Measurements from ENCODE around the gene TTLL11.

The TTLL11 gene

GRCh38 chr9:121871431-121872025 is 221.6 kb downstream of the TTLL11 start:
- no peak for DNase-seq

GRCh38 chr9:121870271-121870670 is 222.8 kb downstream of the TTLL11 start:
- DNase-seq = no peak

DNA sequence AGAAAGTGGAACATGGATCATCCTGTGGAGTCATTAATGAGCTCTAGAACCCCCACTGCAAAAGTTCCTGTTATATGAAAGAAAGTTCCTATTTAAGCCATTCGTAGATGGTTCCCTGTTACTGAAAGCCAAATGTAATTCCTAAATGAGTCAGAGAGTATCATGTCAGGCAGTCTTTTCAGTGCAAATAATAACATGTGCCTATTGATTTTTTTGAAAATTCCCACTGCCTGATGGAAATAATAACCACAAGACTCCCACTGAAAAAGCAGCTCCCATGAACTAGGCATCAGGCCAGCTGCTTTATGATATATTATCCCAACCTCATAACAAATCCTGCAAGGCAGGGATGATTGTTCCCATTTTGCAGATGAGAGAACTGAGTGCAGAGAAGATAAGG is 224.5 kb downstream of the TTLL11 start:
- no peak for DNase-seq

GRCh38 chr9:121866927-121867326 is 226.2 kb downstream of the TTLL11 start:
- no peak for DNase-seq

DNA sequence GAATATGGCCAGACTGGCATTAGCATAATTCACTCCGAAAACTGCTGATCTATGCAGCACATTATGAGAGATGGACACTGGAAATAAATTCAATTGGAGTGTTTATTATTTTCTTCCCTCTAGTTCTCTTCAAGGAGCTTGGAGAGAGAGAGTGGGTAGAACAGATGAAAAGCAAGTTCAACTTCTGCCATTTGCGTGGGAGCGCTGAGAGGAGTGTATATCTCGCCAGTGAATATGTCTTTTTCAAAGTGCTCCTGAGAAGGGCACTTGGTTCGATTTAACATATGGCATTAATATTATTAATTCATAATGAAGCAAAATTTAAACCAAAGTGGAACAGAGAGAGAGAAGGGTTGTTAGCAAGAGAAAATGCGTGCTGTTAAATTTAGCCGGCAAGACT is 227.2 kb downstream of the TTLL11 start:
- no peak for DNase-seq

- no peak for DNase-seq
These were observed 228.0 kb downstream of the TTLL11 start for GRCh38 chr9:121865060-121865459.

DNA sequence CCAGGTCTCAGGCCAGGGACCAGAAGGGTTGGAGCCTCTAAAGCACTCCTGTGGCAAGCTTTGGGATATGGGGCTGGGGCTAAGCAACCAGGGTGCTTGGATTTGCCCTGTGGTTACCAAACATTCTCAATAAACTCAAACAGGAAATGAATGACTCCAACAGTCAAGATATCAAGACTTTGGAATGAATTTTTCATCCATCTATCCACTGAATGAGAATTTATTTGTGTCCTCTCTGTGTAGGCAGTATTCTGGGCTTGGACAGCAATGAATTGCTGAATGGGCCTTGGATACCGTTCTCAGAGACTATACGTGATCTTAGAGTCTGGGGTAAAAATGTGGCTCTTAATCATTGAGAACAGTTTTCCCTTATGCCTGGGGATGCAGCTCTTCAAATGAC is 229.2 kb downstream of the TTLL11 start:
- DNase-seq = no peak

DNA sequence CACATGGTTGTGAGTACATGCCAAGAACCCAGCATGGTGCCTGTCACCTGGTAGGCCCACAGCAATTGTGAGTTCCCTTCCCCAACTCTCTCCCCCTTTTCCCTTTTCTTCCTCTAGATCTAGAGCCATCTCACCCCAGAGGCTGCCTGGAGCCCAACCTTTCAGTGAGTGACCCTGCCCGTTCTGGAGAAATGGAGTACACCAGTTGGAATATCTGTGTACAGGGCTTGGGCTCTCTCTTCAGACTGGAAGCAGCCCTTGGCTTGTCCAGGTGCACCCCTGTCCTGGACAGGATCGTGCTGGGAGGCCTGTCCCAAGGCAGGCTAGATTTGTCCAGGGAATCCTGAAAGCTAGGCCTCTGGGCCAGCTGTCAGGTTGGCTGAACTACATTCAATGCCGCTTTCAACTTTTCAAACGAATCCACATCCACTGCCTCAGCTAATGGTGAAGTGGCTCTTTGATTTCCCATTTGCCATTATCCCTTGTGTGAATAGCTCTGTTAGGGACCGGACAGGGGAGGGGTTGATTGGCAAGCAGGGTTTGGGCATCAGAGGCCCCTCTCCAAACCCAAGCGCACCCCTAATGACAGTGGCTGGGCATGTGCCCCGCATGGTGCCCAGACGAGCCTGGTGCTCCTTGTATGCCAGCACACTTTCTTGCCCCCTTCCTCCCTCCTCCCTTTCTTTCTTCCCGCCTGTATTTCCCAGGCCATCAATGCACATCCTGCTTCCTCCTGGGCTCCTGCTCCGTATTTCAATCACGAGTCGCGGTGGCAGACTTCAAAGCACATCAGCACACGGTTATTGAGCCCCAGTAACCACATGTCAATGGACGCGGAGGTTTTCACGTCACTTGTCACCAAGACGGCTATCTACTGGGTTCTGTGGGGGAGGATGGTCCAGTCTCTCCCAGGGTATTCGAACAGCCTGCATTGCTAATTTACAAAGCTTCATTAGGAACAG is 230.5 kb downstream of the TTLL11 start:
- no peak for DNase-seq

DNA sequence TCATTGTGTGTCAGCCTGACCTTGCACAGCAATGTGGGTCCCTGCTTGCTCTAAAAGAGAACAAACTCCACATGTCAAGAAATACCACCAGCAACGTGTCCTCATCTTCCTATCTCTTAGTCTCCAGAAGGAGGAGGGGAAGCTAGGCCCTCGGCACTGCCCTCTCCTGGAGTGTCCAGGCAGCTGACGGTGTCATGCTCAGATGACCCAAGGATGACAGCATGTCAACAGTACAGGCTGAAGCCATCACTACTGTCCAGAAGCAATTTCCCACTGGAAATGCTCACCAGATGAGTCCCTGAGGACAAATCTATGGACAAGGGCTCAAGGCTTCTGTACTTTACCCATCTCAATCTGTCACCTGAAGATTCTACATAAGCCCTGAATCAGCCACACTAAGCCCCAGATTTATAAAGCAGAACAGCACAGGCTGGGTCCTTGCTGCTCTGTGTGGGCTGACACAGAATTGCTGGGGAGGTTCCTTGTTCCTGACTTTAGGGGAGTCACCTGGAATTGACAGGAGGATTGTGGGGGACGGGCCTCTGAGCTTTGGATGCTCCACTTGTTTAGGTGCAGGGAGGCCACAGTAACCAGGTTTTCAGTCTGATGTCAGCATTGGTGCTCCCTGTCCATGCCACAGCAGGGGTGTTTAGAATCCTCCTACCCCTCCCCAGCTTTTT is 231.5 kb downstream of the TTLL11 start:
- DNase-seq = no peak

DNA sequence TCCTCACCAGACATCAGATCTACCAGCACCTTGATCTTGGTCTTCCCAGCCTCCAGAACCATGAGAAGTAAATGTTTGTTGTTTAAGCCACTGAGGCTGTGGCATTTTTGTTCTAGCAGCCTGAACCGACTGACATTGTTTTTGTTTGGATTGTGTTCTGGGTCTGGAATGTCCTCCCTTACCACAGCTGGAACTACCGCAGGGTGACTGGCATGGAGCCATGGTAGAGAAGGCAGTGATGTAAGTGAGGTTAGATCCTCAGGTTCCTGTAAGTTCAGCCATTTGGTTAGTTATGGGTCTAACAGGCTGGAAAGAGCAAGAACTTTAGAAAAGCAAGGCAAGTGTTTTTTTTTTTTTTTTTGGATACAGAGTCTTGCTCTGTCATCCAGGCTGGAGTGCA is 232.4 kb downstream of the TTLL11 start:
- DNase-seq = no peak

- no peak for DNase-seq
These were observed 232.9 kb downstream of the TTLL11 start for GRCh38 chr9:121860213-121860612.

DNA sequence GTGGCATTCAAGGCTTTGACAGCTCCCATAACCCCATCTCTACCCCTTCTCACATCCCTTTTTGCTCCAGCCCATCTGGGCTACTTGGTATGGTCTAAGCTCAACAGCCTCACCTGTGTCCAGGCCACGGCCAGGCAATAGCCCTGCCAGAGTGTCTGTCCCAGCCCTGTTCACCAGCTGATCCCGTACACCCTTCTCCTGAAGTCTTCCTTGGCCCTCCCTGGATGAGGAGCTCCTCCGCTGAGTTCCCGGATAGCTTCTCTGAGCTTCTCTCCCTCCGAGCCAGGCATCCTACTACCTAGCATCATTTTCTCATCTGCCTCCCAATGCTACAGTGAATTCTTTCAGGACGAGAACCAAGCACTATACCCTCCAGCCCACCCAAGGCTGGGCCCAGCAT is 233.5 kb downstream of the TTLL11 start:
- DNase-seq = no peak

- no peak for DNase-seq
These were observed 234.3 kb downstream of the TTLL11 start for GRCh38 chr9:121858788-121859187.

GRCh38 chr9:121857928-121858327 is 235.2 kb downstream of the TTLL11 start:
- no peak for DNase-seq

- no peak for DNase-seq
These were observed 237.6 kb downstream of the TTLL11 start for GRCh38 chr9:121855476-121855875.

GRCh38 chr9:121853617-121854395 is 239.3 kb downstream of the TTLL11 start:
- DNase-seq = no peak

GRCh38 chr9:121852651-121853616 is 240.2 kb downstream of the TTLL11 start:
- DNase-seq = no peak

- DNase-seq = no peak
These were observed 240.9 kb downstream of the TTLL11 start for GRCh38 chr9:121852241-121852640.

- DNase-seq = no peak
These were observed 241.4 kb downstream of the TTLL11 start for GRCh38 chr9:121851641-121852091.

DNA sequence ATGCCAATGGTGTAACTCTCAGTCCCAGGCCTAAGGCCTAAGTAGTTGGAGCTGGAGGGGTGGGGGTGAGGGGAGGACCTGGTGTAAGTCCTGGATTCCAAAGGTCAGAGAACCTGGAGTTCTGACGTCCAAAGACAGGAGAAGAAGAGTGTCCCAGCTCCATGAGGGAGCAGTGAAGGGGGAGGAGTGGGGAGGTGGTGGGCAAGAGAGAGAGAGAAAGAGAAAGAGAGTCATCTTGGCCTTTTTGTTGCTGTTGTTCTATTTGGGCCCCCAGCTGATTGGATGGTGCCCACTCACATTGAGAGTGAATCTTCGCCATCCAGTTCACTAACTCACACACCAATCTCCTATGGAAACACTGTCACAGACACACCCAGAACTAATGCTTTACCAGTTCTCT is 242.7 kb downstream of the TTLL11 start:
- no peak for DNase-seq

GRCh38 chr9:121849554-121849953 is 243.6 kb downstream of the TTLL11 start:
- no peak for DNase-seq

GRCh38 chr9:121844562-121844961 is 248.5 kb downstream of the TTLL11 start:
- DNase-seq = no peak

Measured in CD4-positive, alpha-beta T cell treated with Interleukin-17A for 1 hour (primary cell).